ENCODE data around the gene CECR2. TPM values are rescaled to one million over a fixed set of nuclear protein-coding genes. Genes with fewer than 3 reads are reported as not detected.

The CECR2 gene
- total and polyA plus RNA-seq, 2 of the 8 experiments (the other 6 are each of a cell fraction or from before 2014, with no cell fraction given) = 18.3 to 123 TPM

DNA sequence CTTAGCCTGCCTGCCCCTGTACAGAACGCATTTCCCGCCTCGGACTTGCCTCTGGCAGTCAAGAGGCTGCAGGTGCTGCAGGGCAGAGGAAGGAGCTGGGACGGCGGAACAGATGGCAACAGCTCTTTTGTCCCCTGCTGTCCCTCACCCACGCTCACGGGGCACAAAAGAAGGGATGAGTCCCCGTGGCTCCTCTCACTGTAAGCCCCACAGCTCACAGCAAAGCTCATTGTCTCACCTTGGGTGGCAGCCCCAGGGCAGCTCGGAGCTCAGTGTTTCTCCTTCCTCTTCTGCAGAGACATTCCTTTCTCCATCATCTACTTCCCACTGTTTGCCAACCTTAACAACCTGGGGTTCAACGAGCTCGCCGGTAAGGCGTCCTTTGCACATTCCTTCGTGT, 218.4 kb downstream of the CECR2 start:
- CTCF ChIA-PET (ENCODE audit: partially characterized antibody) = interaction anchor here (1.4 to 4.0 kb wide), 4 partner anchors 25 to 161 kb away, joined by 3 to 27 read pairs (median 4); no protein-coding TSS in a partner anchor
- TF ChIP-seq YY1 (IDR thresholded peaks at IDR 0.05; ENCODE audit: low read depth, low read length) (no peak), SIRT6 (IDR thresholded peaks at IDR 0.05; ENCODE audit: low read length) (no peak), CHD1 (IDR thresholded peaks at IDR 0.05; ENCODE audit: low read depth, low read length) (no peak), BCL11A (IDR thresholded peaks at IDR 0.05; ENCODE audit: low read depth in 2 of 2, low read length in 2 of 2) (no peak)

More for the DNA sequence above, 218.4 kb downstream of the CECR2 start:
- Histone ChIP-seq H3K14ac (ENCODE audit: insufficient read length) (no peak overlapping the region), H3K4ac (replicated peaks; ENCODE audit: insufficient read length, low read depth, low read length) (no peak overlapping the region), H3K79me2 (ENCODE audit: control insufficient read depth in 1 of 2, insufficient read depth in 2 of 2, low read length in 2 of 2) (no peaks in the 10 kb centered on the region), H4K91ac (replicated peaks; ENCODE audit: insufficient read length, low read length) (no peak overlapping the region), H2AK5ac (ENCODE audit: low read depth, low read length) (no peak overlapping the region), H2BK20ac (ENCODE audit: low read length) (no peak overlapping the region), H3K4me3 (ENCODE audit: extremely low read depth in 1 of 4, insufficient read depth in 2 of 4, low read depth in 3 of 4, low read length in 4 of 4) (no peak overlapping the region), H3K36me3 (ENCODE audit: control insufficient read depth in 2 of 4, insufficient read depth in 4 of 4, low read length in 3 of 4) (peaks cover 10 to 17% (median 14%) of the 10 kb centered on the region in 4 experiments; a peak in 5 of 8 replicates), H4K5ac (ENCODE audit: insufficient read length, low read depth, low read length) (no peak overlapping the region), H2BK15ac (ENCODE audit: low read length) (no peak overlapping the region), H2BK120ac (replicated peaks; ENCODE audit: low read depth, low read length) (no peak overlapping the region), H3K79me1 (ENCODE audit: low read depth, low read length) (no peaks in the 10 kb centered on the region), H3K18ac (ENCODE audit: extremely low read depth, low read length) (no peak overlapping the region), H3K9me3 (ENCODE audit: insufficient read depth in 2 of 2, low read depth in 1 of 2, low read length in 1 of 2) (no peaks in the 10 kb centered on the region), H3K27ac (ENCODE audit: low read depth, low read length) (no peak overlapping the region), H3K27me3 (replicated peaks in 1 of 4; ENCODE audit: control insufficient read depth in 3 of 4, extremely low read depth in 1 of 4, insufficient read depth in 3 of 4, low read length in 3 of 4) (no peaks in the 10 kb centered on the region), H3K56ac (replicated peaks; ENCODE audit: insufficient read length, low read depth, low read length) (no peak overlapping the region), H2BK12ac (ENCODE audit: low read depth, low read length) (no peak overlapping the region), H3K23ac (ENCODE audit: insufficient read length) (no peak overlapping the region), H2AFZ (ENCODE audit: low read length) (no peak overlapping the region), H3K9ac (replicated peaks in 1 of 4; ENCODE audit: extremely low read depth in 1 of 4, low read depth in 3 of 4, low read length in 3 of 4) (no peak overlapping the region), H4K8ac (ENCODE audit: extremely low read depth, insufficient read depth, low read length) (no peak overlapping the region), H3K4me1 (replicated peaks in 1 of 4; ENCODE audit: control insufficient read depth in 3 of 4, insufficient read depth in 4 of 4, low read length in 3 of 4) (no peaks in the 10 kb centered on the region), H2BK5ac (ENCODE audit: low read depth, low read length) (no peak overlapping the region; the same call in 1 of the 2 replicates), H4K20me1 (replicated peaks in 1 of 2; ENCODE audit: control insufficient read depth in 1 of 2, insufficient read depth in 2 of 2, low read length in 2 of 2) (peaks cover 0 to 1% of the 10 kb centered on the region in 2 experiments), H3K23me2 (ENCODE audit: low read depth, low read length) (no peaks in the 10 kb centered on the region), H3K4me2 (ENCODE audit: insufficient read depth in 1 of 2, low read depth in 2 of 2, low read length in 2 of 2) (no peak overlapping the region)
- 89% methylated on average over 14 of the region's 14 CpGs; no CpG with 5 or more reads in 1 of the 2 experiments for WGBS, 2 experiments (ENCODE audit: extremely low coverage in 1 of 2, insufficient coverage in 1 of 2, insufficient read length in 1 of 2, insufficient replicate concordance in 2 of 2, low coverage in 1 of 2, low lambda C conversion rate in 2 of 2, missing lambda C conversion rate in 1 of 2)
- DNase-seq (ENCODE audit: low read depth in 1 of 2, low spot score in 2 of 2) (no peak), FAIRE-seq (no peak)
- POLR2A ChIA-PET (ENCODE audit: partially characterized antibody) = interaction anchor here (0.6 to 3.7 kb wide), 6 partner anchors 12 to 137 kb away, joined by 3 to 16 read pairs (median 8); partner anchors contain the start of gene SLC25A18
